ENCODE measurements around the gene PHC1.

Gene PHC1

GRCh38 chr12:8956772-8957171 is 42.5 kb downstream of the PHC1 start:
- no peak for TF ChIP-seq GATA3 (IDR thresholded peaks at IDR 0.05; ENCODE audit: low read depth, low read length)
- no peak for TF ChIP-seq GATA2 (IDR thresholded peaks at IDR 0.05; ENCODE audit: low read depth, low read length)

GRCh38 chr12:8957561-8957960 is 43.3 kb downstream of the PHC1 start:
- TF ChIP-seq GATA3 (IDR thresholded peaks at IDR 0.05; ENCODE audit: low read depth, low read length) (no peak), GATA2 (IDR thresholded peaks at IDR 0.05; ENCODE audit: low read depth, low read length) (peak; percentile 16; the same call in 1 of the 2 replicates)

DNA sequence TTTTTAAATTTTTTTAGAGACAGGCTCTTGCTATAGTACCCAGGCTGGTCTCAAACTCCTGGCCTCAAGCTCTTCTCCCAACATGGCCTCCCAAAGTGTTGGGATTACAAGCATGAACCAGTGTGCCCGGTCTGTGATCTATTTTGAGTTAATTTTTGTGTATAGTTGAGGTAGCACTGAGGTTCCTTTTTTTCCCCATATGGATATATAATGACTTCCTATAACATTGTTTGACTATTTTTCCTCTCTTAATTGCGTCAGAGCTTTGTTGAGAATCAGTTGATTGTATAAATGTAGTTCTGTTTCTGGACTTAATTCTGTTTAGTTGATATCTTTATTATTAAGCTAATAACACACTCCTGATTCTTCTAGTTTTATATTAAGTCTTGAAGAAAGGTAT is 43.8 kb downstream of the PHC1 start:
- TF ChIP-seq GATA3 (IDR thresholded peaks at IDR 0.05; ENCODE audit: low read depth, low read length) (no peak), GATA2 (IDR thresholded peaks at IDR 0.05; ENCODE audit: low read depth, low read length) (no peak)

DNA sequence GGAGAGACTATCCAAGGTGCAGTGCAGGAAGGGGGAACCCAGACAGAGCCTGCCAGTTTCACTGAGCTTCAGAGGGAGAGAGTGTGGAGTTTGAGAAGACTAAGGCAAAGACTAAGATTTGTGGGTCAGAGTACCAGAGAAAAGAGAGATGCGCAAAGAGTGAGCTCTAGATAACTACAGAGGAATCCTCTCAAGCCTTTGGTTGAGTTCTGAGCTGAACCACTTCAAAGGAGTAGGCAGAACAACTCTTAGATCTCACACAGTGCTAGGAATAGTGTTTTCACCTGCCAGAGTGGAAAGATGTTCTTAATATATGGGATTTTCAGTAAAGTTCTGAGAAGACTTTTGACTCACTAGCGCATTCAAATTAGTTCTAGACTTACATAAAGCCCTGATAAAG is 45.9 kb downstream of the PHC1 start:
- TF ChIP-seq GATA3 (IDR thresholded peaks at IDR 0.05; ENCODE audit: low read depth, low read length): no peak
- no peak for TF ChIP-seq GATA2 (IDR thresholded peaks at IDR 0.05; ENCODE audit: low read depth, low read length)

DNA sequence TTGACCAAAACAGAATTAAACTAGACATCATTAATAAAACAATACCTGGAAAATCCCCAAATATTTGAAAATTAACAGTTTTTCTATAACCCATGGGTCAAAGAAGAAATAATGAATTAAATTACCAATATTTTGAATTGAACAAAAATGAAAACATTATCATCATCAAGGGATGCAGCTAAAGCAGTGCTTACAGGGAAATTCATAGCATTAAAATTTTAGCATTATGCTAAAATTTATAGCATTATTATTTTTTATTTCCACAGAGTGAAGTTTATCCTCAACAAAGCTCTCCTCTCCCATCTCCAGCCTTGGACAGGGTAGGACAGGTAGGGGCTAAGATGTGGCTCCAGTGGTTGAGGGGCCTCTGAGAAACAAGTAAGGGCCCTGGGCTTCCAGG is 54.5 kb downstream of the PHC1 start:
- TF ChIP-seq GATA2 (IDR thresholded peaks at IDR 0.05; ENCODE audit: low read depth, low read length): no peak

DNA sequence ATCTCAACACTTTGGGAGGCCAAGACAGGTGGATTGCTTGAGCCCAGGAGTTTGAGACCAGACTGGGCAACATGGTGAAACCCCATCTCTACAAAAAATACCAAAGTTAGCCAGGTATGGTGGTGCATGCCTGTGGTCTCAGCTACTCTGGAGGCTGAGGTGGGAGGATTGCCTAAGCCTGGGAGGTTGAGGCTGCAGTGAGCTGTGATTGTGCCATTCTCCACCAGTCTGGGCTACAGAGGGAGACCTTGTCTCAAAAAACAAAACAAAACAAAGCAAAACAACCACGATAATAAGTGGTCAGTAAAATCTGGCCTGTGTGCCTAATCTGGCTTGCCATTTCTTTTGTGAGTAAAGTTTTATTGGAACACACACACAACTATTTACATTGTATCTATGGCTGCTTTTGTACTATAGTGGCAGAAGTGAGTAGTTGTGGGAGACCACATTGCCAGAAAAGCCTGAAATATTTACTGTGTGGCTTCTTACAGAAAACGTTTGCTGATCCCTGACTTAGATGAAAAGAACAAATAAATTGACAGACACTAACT is 55.6 kb downstream of the PHC1 start:
- TF ChIP-seq GATA3 (IDR thresholded peaks at IDR 0.05; ENCODE audit: low read depth, low read length) (no peak), GATA2 (IDR thresholded peaks at IDR 0.05; ENCODE audit: low read depth, low read length) (no peak)

- TF ChIP-seq GATA2 (IDR thresholded peaks at IDR 0.05; ENCODE audit: low read depth, low read length) (no peak), GATA3 (IDR thresholded peaks at IDR 0.05; ENCODE audit: low read depth, low read length) (no peak)
Measured at GRCh38 chr12:8970432-8970831, 56.1 kb downstream of the PHC1 start.

GRCh38 chr12:8980137-8980536 is 65.8 kb downstream of the PHC1 start:
- no peak for TF ChIP-seq GATA2 (IDR thresholded peaks at IDR 0.05; ENCODE audit: low read depth, low read length)
- TF ChIP-seq GATA3 (IDR thresholded peaks at IDR 0.05; ENCODE audit: low read depth, low read length): no peak

- TF ChIP-seq GATA3 (IDR thresholded peaks at IDR 0.05; ENCODE audit: low read depth, low read length) (no peak), GATA2 (IDR thresholded peaks at IDR 0.05; ENCODE audit: low read depth, low read length) (no peak)
Measured at GRCh38 chr12:8985213-8985754, 71.0 kb downstream of the PHC1 start.

DNA sequence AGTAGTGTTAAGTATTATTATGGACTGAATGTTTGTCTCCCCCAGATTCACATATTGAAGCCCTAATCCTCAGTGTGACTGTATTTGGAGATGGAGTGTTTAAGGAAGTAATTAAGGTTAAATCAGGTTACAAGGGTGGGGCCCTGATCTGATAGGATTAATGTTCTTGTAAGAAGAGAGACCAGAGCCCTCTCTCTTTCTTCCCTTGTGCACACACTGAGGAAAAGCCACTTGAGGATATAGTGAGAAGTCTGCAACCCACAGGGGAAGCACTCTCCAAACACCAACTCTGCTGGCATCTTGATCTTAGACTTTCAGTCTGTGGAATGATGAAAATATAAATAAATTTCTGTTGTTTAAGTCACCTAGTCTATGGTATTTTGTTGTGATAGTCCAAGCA is 72.9 kb downstream of the PHC1 start:
- no peak for TF ChIP-seq GATA3 (IDR thresholded peaks at IDR 0.05; ENCODE audit: low read depth, low read length)

DNA sequence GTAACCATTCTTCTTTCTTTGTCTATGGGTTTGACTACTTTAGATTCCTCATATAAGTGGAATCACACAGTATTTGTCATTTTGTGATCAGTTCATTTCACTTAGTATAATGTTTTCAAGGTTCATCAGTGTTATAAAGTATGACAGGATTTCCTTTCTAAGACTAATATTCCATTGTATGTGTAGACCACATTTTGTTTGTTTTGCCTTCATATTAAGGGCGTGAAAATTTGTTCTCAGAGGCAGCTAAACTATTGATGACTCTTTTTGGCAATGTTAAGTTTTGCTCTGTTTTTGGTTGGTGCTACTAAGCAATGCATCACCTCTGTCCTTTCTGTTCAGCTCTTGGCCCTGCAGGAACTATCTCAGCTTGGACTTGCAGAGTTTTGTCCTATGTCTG is 73.4 kb downstream of the PHC1 start:
- TF ChIP-seq GATA3 (IDR thresholded peaks at IDR 0.05; ENCODE audit: low read depth, low read length) (no peak), GATA2 (IDR thresholded peaks at IDR 0.05; ENCODE audit: low read depth, low read length) (no peak)

DNA sequence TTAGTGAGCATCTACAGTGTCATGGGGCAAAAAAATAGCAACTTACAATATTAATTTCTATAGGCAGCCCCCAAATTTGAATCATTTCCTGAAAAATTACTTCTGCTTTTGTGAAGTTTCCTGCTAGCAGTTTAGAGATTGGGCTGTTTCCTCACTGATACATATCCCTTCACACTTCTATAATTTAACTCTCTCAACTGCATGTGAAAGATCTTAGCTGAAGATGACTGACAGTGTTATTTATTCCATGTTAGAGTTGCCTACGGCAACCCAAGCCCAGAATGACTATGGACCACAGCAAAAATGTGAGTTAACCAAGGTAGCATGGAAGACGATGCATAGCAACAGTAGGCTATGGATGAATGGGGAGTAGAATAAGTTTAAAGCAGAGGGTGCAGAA is 75.1 kb downstream of the PHC1 start, which contains the start of gene KLRG1:
Gene KLRG1, plus strand, starts transcription at position 134 of the 400 bp plus-strand sequence. Its CDS starts 90 bp downstream, at position 224.
- TF ChIP-seq GATA3 (IDR thresholded peaks at IDR 0.05; ENCODE audit: low read depth, low read length) (no peak), GATA2 (IDR thresholded peaks at IDR 0.05; ENCODE audit: low read depth, low read length) (no peak)
